ENCODE data around the gene NFATC1.
"Not testable (repeated sequence)": the region's sequence is repeated elsewhere in the genome, so short reads cannot be mapped to it uniquely, and the experiment has no call there.

The NFATC1 gene

GRCh38 chr18:79476031-79476917, 80.5 kb downstream of the NFATC1 start:
- DNase-seq (ENCODE audit: low read depth in 2 of 2) = no peak

- DNase-seq (ENCODE audit: low read depth in 2 of 2) = no peak
Observed at GRCh38 chr18:79476918-79477571, 81.3 kb downstream of the NFATC1 start.

GRCh38 chr18:79477711-79478483, 82.2 kb downstream of the NFATC1 start:
- DNase-seq (ENCODE audit: low read depth in 2 of 2) = no peak

GRCh38 chr18:79478484-79479115, 82.9 kb downstream of the NFATC1 start:
- DNase-seq (ENCODE audit: low read depth in 2 of 2) = no peak

GRCh38 chr18:79479116-79479760, 83.5 kb downstream of the NFATC1 start:
- DNase-seq (ENCODE audit: low read depth in 2 of 2) = no peak

GRCh38 chr18:79479761-79480161, 84.0 kb downstream of the NFATC1 start:
- DNase-seq (ENCODE audit: low read depth in 2 of 2) = no peak

GRCh38 chr18:79480171-79481045, 84.7 kb downstream of the NFATC1 start:
- no peak for DNase-seq (ENCODE audit: low read depth in 2 of 2)

GRCh38 chr18:79481046-79481790, 85.5 kb downstream of the NFATC1 start:
- DNase-seq (ENCODE audit: low read depth in 2 of 2) = no peak

GRCh38 chr18:79483393-79483792, 87.7 kb downstream of the NFATC1 start:
- not testable (repeated sequence) for DNase-seq (ENCODE audit: low read depth in 2 of 2)

GRCh38 chr18:79483971-79484491, 88.3 kb downstream of the NFATC1 start:
- no peak for DNase-seq (ENCODE audit: low read depth in 2 of 2)

GRCh38 chr18:79484661-79485621, 89.2 kb downstream of the NFATC1 start:
- no peak for DNase-seq (ENCODE audit: low read depth in 2 of 2)

- no peak for DNase-seq (ENCODE audit: low read depth in 2 of 2)
Observed at GRCh38 chr18:79485788-79486355, 90.1 kb downstream of the NFATC1 start.

- no peak for DNase-seq (ENCODE audit: low read depth in 2 of 2)
Observed at GRCh38 chr18:79486356-79487182, 90.8 kb downstream of the NFATC1 start.

GRCh38 chr18:79487183-79487800, 91.6 kb downstream of the NFATC1 start:
- DNase-seq (ENCODE audit: low read depth in 2 of 2) = no peak

GRCh38 chr18:79487801-79488201, 92.1 kb downstream of the NFATC1 start:
- no peak for DNase-seq (ENCODE audit: low read depth in 2 of 2)

- DNase-seq (ENCODE audit: low read depth in 2 of 2) = no peak
Observed at GRCh38 chr18:79488311-79489050, 92.8 kb downstream of the NFATC1 start.
